Measurements from ENCODE around the gene HDAC4.

HDAC4 gene

DNA sequence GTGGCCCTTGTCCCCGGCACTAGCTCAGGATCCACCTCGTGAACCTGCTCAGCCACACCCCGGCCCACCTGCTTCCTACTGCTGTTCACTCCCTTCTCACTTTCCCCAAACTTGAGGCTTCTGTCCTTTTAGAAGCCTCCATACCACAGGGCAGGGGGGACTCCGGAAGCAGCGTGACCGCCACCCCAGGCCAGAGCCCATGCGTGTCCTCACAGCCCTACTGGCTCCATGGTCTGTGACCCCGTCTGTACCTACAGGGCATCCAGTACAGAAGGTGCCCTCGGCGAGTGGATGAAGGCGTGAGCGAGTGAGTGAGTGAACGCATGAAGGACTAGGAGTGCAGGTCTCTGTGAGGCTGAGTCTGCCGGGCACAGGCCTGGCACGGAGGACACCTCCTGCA lies 299.7 kb downstream of the HDAC4 start:
- Mint-ChIP-seq H3K9me3 (no peaks in the 10 kb centered on the region), H3K4me1 (no peaks in the 10 kb centered on the region), H3K4me3 (no peak overlapping the region), H3K27ac (no peak overlapping the region), H3K27me3 (no peaks in the 10 kb centered on the region), H3K36me3 (peaks cover 39 to 51% of the 10 kb centered on the region in 2 donors)
- ATAC-seq (replicated peaks) (no peak), DNase-seq (no peak)

DNA sequence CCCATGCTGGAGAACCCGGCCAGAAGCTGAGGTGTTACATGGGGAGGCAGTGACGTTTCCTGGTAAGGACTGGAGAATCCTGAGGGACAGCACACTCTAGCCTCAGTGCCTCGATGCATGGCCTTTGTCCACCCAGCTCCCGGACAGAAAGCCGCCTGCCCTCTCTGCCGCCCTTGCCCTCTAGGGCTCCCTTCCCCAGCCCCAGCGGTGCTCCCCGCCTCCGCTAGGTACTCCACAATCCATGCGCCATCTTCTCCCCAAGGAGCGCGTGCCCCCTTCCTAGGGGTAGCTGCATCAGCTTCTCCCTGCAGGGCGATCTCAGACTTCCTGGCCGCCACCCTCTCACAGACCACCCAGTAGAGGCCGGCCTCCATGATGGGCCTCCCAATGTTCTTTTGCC lies 301.3 kb downstream of the HDAC4 start:
- Mint-ChIP-seq H3K4me1 (no peaks in the 10 kb centered on the region), H3K36me3 (peaks cover 34 to 51% of the 10 kb centered on the region in 2 donors), H3K27me3 (no peaks in the 10 kb centered on the region), H3K9me3 (no peaks in the 10 kb centered on the region), H3K27ac (no peak overlapping the region), H3K4me3 (no peak overlapping the region)
- ATAC-seq (replicated peaks) (no peak), DNase-seq (no peak)

DNA sequence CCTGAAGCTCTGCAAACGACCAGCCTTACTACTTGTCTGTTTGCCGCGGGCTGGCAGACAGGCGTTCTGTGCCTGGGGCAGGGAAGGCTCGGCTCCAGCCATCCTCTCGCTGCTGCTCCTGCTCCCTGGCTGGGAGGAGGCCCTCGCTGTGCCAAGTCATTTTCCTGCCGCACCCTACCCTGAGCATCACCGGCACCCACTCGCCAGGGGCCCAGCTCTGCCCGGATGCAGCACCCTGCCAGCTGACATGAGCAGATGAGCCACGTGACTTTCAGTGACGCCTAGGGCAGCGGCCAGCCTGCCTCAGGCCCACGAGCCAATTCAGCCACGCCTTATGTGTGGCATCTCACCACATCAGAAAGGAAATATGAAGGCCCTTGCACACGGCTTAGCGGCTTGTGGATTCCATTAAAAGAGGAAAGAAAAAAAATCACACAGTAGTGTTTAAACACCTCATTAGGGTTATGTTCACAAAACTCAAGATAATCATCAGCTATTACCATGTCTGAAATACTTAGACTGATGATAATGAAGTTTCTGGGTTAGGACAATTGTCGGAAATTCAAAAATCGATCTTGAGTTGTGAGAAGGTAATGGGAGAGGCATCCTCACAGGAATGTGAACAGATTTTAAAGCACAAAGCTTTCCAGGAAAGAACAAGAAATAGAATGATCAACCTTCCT lies 302.4 kb downstream of the HDAC4 start:
- Mint-ChIP-seq H3K4me1 (no peaks in the 10 kb centered on the region), H3K36me3 (peaks cover 34 to 45% of the 10 kb centered on the region in 2 donors), H3K4me3 (no peak overlapping the region), H3K27me3 (no peaks in the 10 kb centered on the region), H3K27ac (no peak overlapping the region), H3K9me3 (no peaks in the 10 kb centered on the region)
- ATAC-seq (replicated peaks) (no peak), DNase-seq (no peak)

DNA sequence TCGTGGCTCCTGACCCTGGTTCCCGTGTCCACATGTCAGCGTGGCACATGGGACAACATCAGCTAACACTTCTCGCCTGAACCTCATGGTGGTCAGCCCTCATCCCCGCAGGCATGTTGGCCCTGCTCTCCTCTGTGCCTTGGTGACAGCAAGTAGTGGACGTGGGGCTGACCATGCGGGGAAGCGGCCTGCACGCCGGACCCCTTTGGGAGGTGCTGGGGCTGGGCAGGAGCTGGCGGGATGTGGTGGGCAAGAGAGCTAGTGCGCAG lies 303.5 kb downstream of the HDAC4 start:
- Mint-ChIP-seq H3K9me3 (no peaks in the 10 kb centered on the region), H3K4me3 (no peak overlapping the region), H3K4me1 (no peaks in the 10 kb centered on the region), H3K27ac (no peak overlapping the region), H3K27me3 (no peaks in the 10 kb centered on the region), H3K36me3 (peaks cover 32 to 48% of the 10 kb centered on the region in 2 donors)
- ATAC-seq (replicated peaks) (no peak), DNase-seq (no peak)

DNA sequence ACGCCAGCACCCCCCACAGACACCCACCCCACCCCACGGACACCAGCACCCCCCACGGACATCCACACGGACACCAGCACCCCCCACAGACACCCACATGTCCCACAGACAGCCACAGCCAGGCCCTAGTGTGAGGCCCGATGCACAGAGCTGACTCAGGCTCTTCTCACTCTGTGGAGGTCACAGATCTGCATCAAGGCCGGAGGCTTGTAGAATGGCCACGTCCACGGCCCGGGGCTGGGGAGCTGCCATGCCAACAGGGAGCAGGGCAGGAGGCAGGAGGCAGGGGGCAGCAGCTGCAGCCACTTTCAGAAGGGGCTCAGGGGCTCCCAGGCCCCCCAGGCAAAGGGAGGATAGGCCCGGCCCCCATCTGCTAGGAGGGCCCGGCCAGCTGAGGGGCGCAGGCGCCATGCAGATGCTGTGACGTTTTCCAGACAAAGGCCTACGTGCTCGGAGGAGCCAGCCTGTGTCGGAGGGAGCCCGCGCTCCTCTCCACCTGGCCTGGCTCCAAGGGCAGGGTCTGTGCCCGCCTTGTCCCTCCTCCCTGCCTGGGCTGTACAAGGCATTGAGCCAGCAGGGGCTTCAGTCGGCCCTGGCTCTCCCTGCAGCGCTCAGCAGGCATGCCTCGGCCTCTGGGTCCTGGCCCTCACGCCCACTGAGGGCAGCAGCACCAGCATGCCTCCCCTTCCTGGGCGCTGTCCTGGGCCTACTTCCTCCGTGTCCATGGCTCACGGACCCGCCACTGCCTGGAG lies 304.0 kb downstream of the HDAC4 start:
- DNase-seq (no peak), ATAC-seq (replicated peaks) (no peak)
- Mint-ChIP-seq H3K9me3 (no peaks in the 10 kb centered on the region), H3K4me1 (no peaks in the 10 kb centered on the region), H3K27me3 (no peaks in the 10 kb centered on the region), H3K4me3 (no peak overlapping the region), H3K36me3 (peaks cover 29 to 45% of the 10 kb centered on the region in 2 donors), H3K27ac (no peak overlapping the region)

DNA sequence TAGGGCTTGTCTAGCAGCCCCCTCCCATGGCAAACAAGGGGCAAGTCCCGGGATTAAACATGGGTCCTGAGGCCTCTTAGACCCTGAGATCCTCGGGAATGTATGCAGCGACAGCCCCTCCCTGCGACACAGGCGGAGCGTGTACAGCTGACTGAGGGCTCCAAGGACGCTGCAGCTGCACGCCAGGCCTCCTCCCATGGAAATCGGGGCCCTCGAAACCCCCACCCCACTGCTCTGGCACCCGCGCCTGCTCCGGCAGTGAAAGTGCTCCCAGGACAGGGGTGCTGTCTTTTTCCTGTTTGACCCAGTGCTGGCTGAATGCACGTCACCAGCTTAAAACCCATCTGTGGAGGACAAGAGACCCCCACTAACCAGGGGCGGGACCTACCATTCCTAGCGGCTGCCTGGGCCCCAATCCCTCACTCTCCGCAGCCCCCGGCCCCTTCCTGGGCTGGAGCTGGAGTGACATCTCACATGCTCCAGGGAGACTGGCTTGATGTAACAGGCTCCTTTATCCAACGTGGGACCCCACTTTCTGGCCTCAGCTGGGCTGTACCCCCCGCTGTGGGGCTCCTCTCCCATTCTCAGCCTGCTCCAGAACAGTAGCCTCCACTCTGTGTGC lies 305.2 kb downstream of the HDAC4 start:
- H3K4me3 Mint-ChIP-seq, result no peak overlapping the region
- H3K4me1 Mint-ChIP-seq, result no peaks in the 10 kb centered on the region
- H3K27ac Mint-ChIP-seq, result peak overlapping the region; percentile 42
- DNase-seq (no peak), ATAC-seq (replicated peaks) (no peak)
- H3K36me3 Mint-ChIP-seq, result peaks cover 23 to 38% of the 10 kb centered on the region in 2 donors
- H3K9me3 Mint-ChIP-seq, result no peaks in the 10 kb centered on the region
- no peaks in the 10 kb centered on the region for H3K27me3 Mint-ChIP-seq

DNA sequence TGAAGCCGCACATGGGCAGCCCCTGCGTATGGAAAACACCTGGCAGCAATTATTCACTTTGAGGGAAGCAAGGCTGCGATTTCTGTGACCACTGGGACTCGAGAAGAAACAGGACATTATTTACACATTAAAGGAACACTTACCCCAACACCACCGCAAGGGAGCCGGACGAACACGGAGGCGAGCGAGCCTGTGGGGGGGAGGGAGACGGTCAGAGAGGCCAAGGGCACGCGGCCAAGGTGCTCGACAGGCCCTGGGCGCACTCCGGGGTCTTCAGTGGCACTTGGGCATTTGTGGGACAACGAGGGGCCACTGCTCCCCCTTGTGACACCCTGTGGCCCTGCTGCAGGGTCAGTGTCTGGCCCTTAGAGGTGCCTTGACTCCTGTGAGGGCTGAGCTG lies 306.0 kb downstream of the HDAC4 start:
- H3K4me1 Mint-ChIP-seq, result no peaks in the 10 kb centered on the region
- DNase-seq (no peak), ATAC-seq (replicated peaks) (no peak)
- no peak overlapping the region for H3K27ac Mint-ChIP-seq
- H3K9me3 Mint-ChIP-seq, result no peaks in the 10 kb centered on the region
- H3K4me3 Mint-ChIP-seq, result no peak overlapping the region
- peaks cover 18 to 36% of the 10 kb centered on the region in 2 donors for H3K36me3 Mint-ChIP-seq
- no peaks in the 10 kb centered on the region for H3K27me3 Mint-ChIP-seq

DNA sequence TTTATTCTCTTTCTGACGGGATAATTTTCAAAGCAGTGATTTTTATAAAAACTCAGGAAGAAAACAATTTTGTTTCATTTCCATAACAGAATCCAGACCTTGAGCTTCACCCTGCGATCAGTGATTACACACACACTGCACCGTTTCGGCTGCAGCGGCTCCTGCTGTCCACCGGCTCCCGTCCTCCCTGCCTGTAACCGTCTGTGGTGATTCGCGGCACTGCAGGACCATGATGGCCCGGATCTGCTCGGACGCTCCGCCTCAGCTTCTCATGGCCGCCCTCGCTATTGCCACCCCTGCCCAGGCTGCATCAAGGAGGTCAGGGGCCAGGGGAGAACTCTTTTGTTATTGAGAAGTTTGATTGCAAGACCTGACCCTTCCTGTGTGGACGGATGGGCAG lies 306.9 kb downstream of the HDAC4 start:
- Mint-ChIP-seq H3K4me3 (no peak overlapping the region), H3K4me1 (no peaks in the 10 kb centered on the region), H3K36me3 (peaks cover 17 to 32% of the 10 kb centered on the region in 2 donors), H3K9me3 (no peaks in the 10 kb centered on the region), H3K27me3 (no peaks in the 10 kb centered on the region), H3K27ac (no peak overlapping the region)
- ATAC-seq (replicated peaks) (no peak), DNase-seq (no peak)

DNA sequence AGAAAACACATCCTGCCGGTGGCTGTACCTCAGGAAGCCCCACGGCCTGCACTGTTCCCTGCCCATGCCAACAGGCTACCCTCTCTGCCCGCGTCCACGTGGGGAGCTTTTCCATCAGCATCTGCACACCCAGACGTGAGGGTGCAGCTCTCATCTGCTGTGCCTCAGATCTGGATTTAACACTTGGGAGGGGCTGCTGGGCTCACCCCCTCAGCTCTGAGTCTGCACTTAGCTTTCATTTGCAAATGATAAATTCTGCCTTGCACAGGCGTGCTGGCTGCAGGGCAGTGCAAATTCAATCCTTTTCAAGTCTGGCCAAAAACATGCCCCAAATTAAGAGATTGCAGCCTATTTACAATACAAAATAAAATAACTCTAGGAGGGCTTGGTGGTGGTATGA lies 307.3 kb downstream of the HDAC4 start:
- ATAC-seq (replicated peaks) (no peak), DNase-seq (no peak)
- H3K4me1 Mint-ChIP-seq, result no peaks in the 10 kb centered on the region
- no peaks in the 10 kb centered on the region for H3K9me3 Mint-ChIP-seq
- peaks cover 16 to 32% of the 10 kb centered on the region in 2 donors for H3K36me3 Mint-ChIP-seq
- no peak overlapping the region for H3K27ac Mint-ChIP-seq
- no peaks in the 10 kb centered on the region for H3K27me3 Mint-ChIP-seq
- H3K4me3 Mint-ChIP-seq, result no peak overlapping the region

DNA sequence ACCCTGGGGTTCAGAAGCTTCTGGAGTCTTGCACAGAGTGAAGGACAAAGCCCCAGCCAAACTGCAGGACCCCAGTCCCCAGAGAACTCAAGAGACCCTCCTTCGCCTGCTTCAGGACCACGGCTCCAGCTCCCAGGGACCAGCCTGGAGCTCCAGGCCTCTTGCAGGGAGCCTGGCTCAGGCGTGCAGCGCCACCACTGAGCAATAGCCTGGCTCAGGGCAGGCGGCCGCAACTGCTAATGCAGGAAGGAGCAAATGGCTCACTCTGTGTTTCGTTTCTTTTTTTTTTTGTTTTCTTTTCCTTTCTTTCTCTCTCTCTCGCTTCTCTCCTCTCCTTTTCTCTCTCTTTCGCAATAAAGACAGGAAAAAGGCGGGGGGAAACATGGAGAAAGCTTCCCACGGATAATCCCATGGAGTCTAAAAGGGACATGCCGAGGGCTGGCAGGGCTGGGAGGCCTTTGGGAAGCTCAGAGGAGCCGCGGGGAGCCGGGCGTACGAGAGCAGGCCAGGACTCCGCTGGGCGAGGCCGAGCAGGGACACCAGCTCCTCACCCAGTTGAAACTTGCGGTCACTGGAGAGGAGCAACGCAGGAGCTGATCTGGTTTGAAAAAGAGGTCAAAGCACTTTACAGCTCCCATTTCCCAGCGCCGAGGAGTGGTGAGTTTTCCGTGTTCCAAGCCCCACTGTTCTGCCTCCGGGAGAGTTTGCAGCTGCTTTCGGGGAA lies 308.1 kb downstream of the HDAC4 start:
- ATAC-seq (replicated peaks), result no peak
- H3K27ac Mint-ChIP-seq, result no peak overlapping the region
- H3K4me3 Mint-ChIP-seq, result no peak overlapping the region
- no peaks in the 10 kb centered on the region for H3K4me1 Mint-ChIP-seq
- no peak for DNase-seq
- H3K27me3 Mint-ChIP-seq, result no peaks in the 10 kb centered on the region
- H3K36me3 Mint-ChIP-seq, result peaks cover 15 to 29% of the 10 kb centered on the region in 2 donors
- no peaks in the 10 kb centered on the region for H3K9me3 Mint-ChIP-seq

DNA sequence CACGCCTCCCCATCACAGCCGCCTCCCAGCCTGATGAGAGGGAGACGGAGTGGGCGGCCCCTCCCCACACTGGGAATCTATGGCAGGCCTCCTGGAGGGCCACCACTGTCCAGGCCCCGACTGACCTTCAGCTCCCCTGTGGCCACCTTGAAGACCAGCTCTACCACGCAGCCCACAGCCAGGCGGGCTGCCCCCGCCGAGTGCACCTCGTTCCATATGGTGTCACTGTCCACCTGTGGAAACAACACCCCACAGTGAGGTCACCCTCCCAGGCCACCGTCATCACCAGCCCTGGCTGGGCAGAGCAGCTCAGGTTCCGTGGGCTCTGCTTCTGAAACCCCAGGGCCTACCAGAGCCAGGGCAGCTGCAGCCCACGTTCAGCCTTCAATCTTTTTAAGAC lies 310.9 kb downstream of the HDAC4 start:
- Mint-ChIP-seq H3K36me3 (peaks cover 15 to 30% of the 10 kb centered on the region in 2 donors), H3K4me1 (no peaks in the 10 kb centered on the region), H3K4me3 (no peak overlapping the region), H3K27me3 (no peaks in the 10 kb centered on the region), H3K9me3 (no peaks in the 10 kb centered on the region), H3K27ac (no peak overlapping the region)
- no peak for ATAC-seq (replicated peaks)
- DNase-seq, result no peak

DNA sequence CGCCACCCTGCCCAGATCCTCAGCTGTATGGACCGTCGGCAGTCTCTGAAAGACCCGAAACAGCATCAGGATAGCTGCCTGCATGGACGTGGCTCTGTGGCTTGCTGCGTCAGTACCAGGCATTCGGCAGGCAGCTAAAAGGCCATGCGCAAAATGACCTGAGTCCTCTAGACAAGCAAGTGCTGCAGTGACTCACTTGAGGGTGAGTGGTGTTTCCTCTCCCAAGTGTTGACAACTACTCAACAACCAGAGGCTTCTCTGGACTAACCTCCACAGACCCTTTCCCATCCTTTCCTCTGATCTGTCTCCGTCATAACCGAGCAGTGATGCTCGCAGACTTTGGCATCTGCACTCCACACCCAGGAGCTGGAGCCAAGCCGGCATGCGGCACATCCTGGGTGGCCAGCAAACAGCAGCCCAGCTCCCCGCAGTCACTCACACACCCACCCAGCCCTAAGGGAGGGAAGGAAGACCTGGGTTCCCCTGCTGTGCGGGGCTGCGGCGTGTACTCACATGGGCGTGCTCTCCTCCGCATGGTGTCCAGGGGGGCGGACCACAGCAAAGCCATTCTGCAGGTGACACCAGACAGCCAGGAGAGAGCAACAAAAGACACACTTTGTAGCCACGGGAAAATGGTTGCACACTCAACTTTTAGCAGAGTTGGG lies 313.6 kb downstream of the HDAC4 start:
- peaks cover 12 to 39% of the 10 kb centered on the region in 2 donors for H3K36me3 Mint-ChIP-seq
- DNase-seq (no peak), ATAC-seq (replicated peaks) (no peak)
- H3K4me1 Mint-ChIP-seq, result no peaks in the 10 kb centered on the region
- H3K27me3 Mint-ChIP-seq, result no peaks in the 10 kb centered on the region
- H3K27ac Mint-ChIP-seq, result no peak overlapping the region
- no peaks in the 10 kb centered on the region for H3K9me3 Mint-ChIP-seq
- H3K4me3 Mint-ChIP-seq, result no peak overlapping the region

DNA sequence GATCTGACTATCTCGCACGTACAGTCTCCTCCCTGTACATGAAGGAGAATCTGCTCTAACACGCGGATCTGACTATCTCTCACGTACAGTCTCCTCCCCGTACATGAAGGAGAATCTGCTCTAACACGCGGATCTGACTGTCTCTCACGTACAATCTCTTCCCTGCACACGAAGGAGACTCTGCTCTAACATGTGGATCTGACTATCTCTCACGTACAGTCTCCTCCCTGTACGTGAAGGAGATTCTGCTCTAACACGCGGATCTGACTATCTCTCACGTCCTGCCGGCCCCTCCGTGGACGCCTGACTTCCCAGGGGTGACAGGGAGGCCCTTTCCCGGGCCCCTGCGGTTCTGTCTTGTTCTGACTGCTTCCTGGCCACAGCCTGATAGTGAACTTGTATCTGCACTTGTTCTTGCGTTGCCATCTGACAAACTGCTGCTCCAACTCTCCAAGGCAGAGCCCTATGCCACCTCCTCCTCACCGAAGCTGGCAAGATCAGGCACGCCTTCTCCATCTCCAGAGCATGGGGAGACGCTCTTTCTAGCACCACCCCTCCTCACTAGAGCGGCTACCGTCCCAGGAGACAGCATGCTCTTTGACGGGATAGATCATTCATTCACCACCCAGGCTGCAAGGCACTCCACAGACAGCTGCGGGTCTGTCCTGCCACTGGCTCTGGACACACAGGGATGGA lies 314.3 kb downstream of the HDAC4 start:
- H3K4me3 Mint-ChIP-seq, result no peak overlapping the region
- no peaks in the 10 kb centered on the region for H3K9me3 Mint-ChIP-seq
- H3K4me1 Mint-ChIP-seq, result no peaks in the 10 kb centered on the region
- H3K27me3 Mint-ChIP-seq, result no peaks in the 10 kb centered on the region
- DNase-seq (no peak), ATAC-seq (replicated peaks) (no peak)
- peak overlapping the region; percentile 49 for H3K27ac Mint-ChIP-seq
- H3K36me3 Mint-ChIP-seq, result peaks cover 13 to 41% of the 10 kb centered on the region in 2 donors

All from stimulated activated naive B cell treated with anti-CD40 and anti-IgM and Interleukin-4, amounts not matched to agents 10 μg/mL and 1 μg/mL and 100 μg/mL, for 72 hours (primary cell).